Measurements from ENCODE around the gene OSBPL9.
A peak's percentile ranks its signal among the peaks of the same experiment; 100 is the strongest.

OSBPL9 gene

DNA sequence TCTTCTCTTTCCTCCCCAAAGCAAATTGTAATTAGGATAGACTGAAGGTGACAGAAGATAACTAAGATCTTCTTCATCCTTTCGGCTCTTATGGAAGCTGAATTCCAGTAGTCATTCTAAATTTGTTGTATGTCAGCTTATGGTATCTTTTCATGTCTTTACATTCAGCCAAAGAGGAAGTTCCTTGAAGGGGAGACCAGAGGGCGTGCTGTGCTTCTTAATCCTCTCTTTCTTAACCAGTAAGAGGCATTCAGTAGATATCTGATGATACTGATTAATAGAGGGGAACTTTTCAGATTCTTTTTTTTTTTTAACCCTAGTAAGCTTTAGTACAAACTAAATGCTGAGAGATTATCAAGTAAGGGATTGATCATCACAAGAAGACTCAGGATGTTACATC lies 102.3 kb downstream of the OSBPL9 start:
- H2AK5ac ChIP-seq (ENCODE audit: low read length): no peak overlapping the region
- H3K56ac ChIP-seq (ENCODE audit: low read length): no peak overlapping the region
- no peak overlapping the region for H3K9ac ChIP-seq (ENCODE audit: low read length)
- no CpG with 5 or more reads among the region's 2 CpGs for WGBS (ENCODE audit: extremely low coverage, insufficient coverage, low lambda C conversion rate)
- no peak overlapping the region for H3K4me2 ChIP-seq (ENCODE audit: low read length)
- H2BK120ac ChIP-seq (ENCODE audit: low read depth, low read length): no peak overlapping the region
- H4K5ac ChIP-seq (ENCODE audit: low read length): no peak overlapping the region
- H3K4me1 ChIP-seq (ENCODE audit: control insufficient read depth, low read depth, low read length): no peaks in the 10 kb centered on the region
- H2BK15ac ChIP-seq (replicated peaks; ENCODE audit: low read depth): no peak overlapping the region
- no peaks in the 10 kb centered on the region for H3K79me1 ChIP-seq (ENCODE audit: low read length)
- H3K79me2 ChIP-seq (ENCODE audit: control insufficient read depth, insufficient read depth, low read length): no peaks in the 10 kb centered on the region
- no peak overlapping the region for H3K4me3 ChIP-seq (ENCODE audit: low read length)
- no peak for DNase-seq
- H3K4ac ChIP-seq (ENCODE audit: low read depth, low read length): no peak overlapping the region
- no peak overlapping the region for H4K8ac ChIP-seq (ENCODE audit: low read depth, low read length)
- H3K18ac ChIP-seq (ENCODE audit: low read length): no peak overlapping the region
- H3K23ac ChIP-seq (ENCODE audit: low read length): no peak overlapping the region
- no peaks in the 10 kb centered on the region for H3K36me3 ChIP-seq (ENCODE audit: control insufficient read depth, insufficient read depth, low read length)
- H2BK5ac ChIP-seq (ENCODE audit: low read length): no peak overlapping the region
- H3K27ac ChIP-seq (ENCODE audit: low read depth, low read length): no peak overlapping the region
- H3K27me3 ChIP-seq (ENCODE audit: insufficient read depth, low read length, poor library complexity): no peaks in the 10 kb centered on the region

DNA sequence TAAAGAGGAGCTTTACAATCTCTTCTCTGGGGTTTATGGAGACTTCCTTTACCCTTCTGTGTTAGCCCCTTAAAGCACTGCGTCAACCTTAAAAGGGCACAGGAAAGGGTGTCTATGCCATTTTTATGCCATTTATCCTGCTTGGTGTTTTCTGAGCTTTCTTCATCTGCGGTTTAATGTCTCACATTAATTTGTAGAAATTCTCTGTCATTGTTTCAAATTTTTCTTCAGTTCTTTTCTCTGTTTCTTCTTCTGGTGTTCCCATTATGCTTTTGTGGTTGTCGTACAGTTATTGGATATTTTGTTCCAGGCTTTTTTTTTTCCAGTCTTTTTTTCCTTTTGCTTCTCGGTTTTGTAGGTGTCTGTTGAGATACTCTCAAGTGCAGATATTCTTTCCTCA lies 107.9 kb downstream of the OSBPL9 start:
- no peak overlapping the region for H3K4me2 ChIP-seq (ENCODE audit: low read length)
- no peak overlapping the region for H3K4me3 ChIP-seq (ENCODE audit: low read length)
- no peak overlapping the region for H3K4ac ChIP-seq (ENCODE audit: low read depth, low read length)
- no peak overlapping the region for H3K9ac ChIP-seq (ENCODE audit: low read length)
- no peak overlapping the region for H2BK5ac ChIP-seq (ENCODE audit: low read length)
- no peak overlapping the region for H2AK5ac ChIP-seq (ENCODE audit: low read length)
- no CpG with 5 or more reads among the region's 4 CpGs for WGBS (ENCODE audit: extremely low coverage, insufficient coverage, low lambda C conversion rate)
- no peak overlapping the region for H2BK120ac ChIP-seq (ENCODE audit: low read depth, low read length)
- H3K56ac ChIP-seq (ENCODE audit: low read length): no peak overlapping the region
- DNase-seq: no peak
- H3K4me1 ChIP-seq (ENCODE audit: control insufficient read depth, low read depth, low read length): peaks cover 2% of the 10 kb centered on the region
- no peak overlapping the region for H3K18ac ChIP-seq (ENCODE audit: low read length)
- H4K8ac ChIP-seq (ENCODE audit: low read depth, low read length): no peak overlapping the region
- H3K23ac ChIP-seq (ENCODE audit: low read length): no peak overlapping the region
- no peaks in the 10 kb centered on the region for H3K27me3 ChIP-seq (ENCODE audit: insufficient read depth, low read length, poor library complexity)
- no peaks in the 10 kb centered on the region for H3K79me1 ChIP-seq (ENCODE audit: low read length)
- no peaks in the 10 kb centered on the region for H3K79me2 ChIP-seq (ENCODE audit: control insufficient read depth, insufficient read depth, low read length)
- H3K27ac ChIP-seq (ENCODE audit: low read depth, low read length): no peak overlapping the region
- no peak overlapping the region for H4K5ac ChIP-seq (ENCODE audit: low read length)
- H3K36me3 ChIP-seq (ENCODE audit: control insufficient read depth, insufficient read depth, low read length): no peaks in the 10 kb centered on the region
- H2BK15ac ChIP-seq (replicated peaks; ENCODE audit: low read depth): no peak overlapping the region

- no peaks in the 10 kb centered on the region for H3K36me3 ChIP-seq (ENCODE audit: control insufficient read depth, insufficient read depth, low read length)
- no peak overlapping the region for H3K56ac ChIP-seq (ENCODE audit: low read length)
- H4K5ac ChIP-seq (ENCODE audit: low read length): no peak overlapping the region
- no peaks in the 10 kb centered on the region for H3K79me1 ChIP-seq (ENCODE audit: low read length)
- no peak overlapping the region for H3K4me3 ChIP-seq (ENCODE audit: low read length)
- peaks cover 2% of the 10 kb centered on the region for H3K4me1 ChIP-seq (ENCODE audit: control insufficient read depth, low read depth, low read length)
- H3K9ac ChIP-seq (ENCODE audit: low read length): no peak overlapping the region
- H3K4me2 ChIP-seq (ENCODE audit: low read length): no peak overlapping the region
- no peak overlapping the region for H3K27ac ChIP-seq (ENCODE audit: low read depth, low read length)
- peaks cover 5% of the 10 kb centered on the region for H3K79me2 ChIP-seq (ENCODE audit: control insufficient read depth, insufficient read depth, low read length)
- no peak for DNase-seq
- no peaks in the 10 kb centered on the region for H3K27me3 ChIP-seq (ENCODE audit: insufficient read depth, low read length, poor library complexity)
- no peak overlapping the region for H3K18ac ChIP-seq (ENCODE audit: low read length)
- no peak overlapping the region for H3K4ac ChIP-seq (ENCODE audit: low read depth, low read length)
- H2BK120ac ChIP-seq (ENCODE audit: low read depth, low read length): no peak overlapping the region
- H2AK5ac ChIP-seq (ENCODE audit: low read length): no peak overlapping the region
- H2BK15ac ChIP-seq (replicated peaks; ENCODE audit: low read depth): no peak overlapping the region
- H4K8ac ChIP-seq (ENCODE audit: low read depth, low read length): no peak overlapping the region
- no peak overlapping the region for H2BK5ac ChIP-seq (ENCODE audit: low read length)
- no peak overlapping the region for H3K23ac ChIP-seq (ENCODE audit: low read length)
Measured at GRCh38 chr1:51726051-51726450, 109.2 kb downstream of the OSBPL9 start.

- H3K27ac ChIP-seq (ENCODE audit: low read depth, low read length): no peak overlapping the region
- no peak overlapping the region for H3K23ac ChIP-seq (ENCODE audit: low read length)
- H3K79me2 ChIP-seq (ENCODE audit: control insufficient read depth, insufficient read depth, low read length): peaks cover 8% of the 10 kb centered on the region
- H3K79me1 ChIP-seq (ENCODE audit: low read length): no peaks in the 10 kb centered on the region
- H4K5ac ChIP-seq (ENCODE audit: low read length): no peak overlapping the region
- no peak overlapping the region for H3K4me2 ChIP-seq (ENCODE audit: low read length)
- no peak overlapping the region for H3K9ac ChIP-seq (ENCODE audit: low read length)
- H3K4me1 ChIP-seq (ENCODE audit: control insufficient read depth, low read depth, low read length): peaks cover 2% of the 10 kb centered on the region
- WGBS (ENCODE audit: extremely low coverage, insufficient coverage, low lambda C conversion rate): no CpG with 5 or more reads among the region's 2 CpGs
- H3K18ac ChIP-seq (ENCODE audit: low read length): no peak overlapping the region
- no peak overlapping the region for H2BK5ac ChIP-seq (ENCODE audit: low read length)
- no peak overlapping the region for H2BK15ac ChIP-seq (replicated peaks; ENCODE audit: low read depth)
- no peak overlapping the region for H3K56ac ChIP-seq (ENCODE audit: low read length)
- H4K8ac ChIP-seq (ENCODE audit: low read depth, low read length): no peak overlapping the region
- H2BK120ac ChIP-seq (ENCODE audit: low read depth, low read length): no peak overlapping the region
- no peaks in the 10 kb centered on the region for H3K27me3 ChIP-seq (ENCODE audit: insufficient read depth, low read length, poor library complexity)
- H2AK5ac ChIP-seq (ENCODE audit: low read length): no peak overlapping the region
- no peak for DNase-seq
- H3K36me3 ChIP-seq (ENCODE audit: control insufficient read depth, insufficient read depth, low read length): no peaks in the 10 kb centered on the region
- H3K4ac ChIP-seq (ENCODE audit: low read depth, low read length): no peak overlapping the region
- no peak overlapping the region for H3K4me3 ChIP-seq (ENCODE audit: low read length)
Measured at GRCh38 chr1:51726544-51727225, 109.8 kb downstream of the OSBPL9 start.

GRCh38 chr1:51727366-51727765 lies 110.5 kb downstream of the OSBPL9 start:
- no peak overlapping the region for H2AK5ac ChIP-seq (ENCODE audit: low read length)
- no peak overlapping the region for H2BK5ac ChIP-seq (ENCODE audit: low read length)
- no peak overlapping the region for H4K5ac ChIP-seq (ENCODE audit: low read length)
- no peak overlapping the region for H3K4me3 ChIP-seq (ENCODE audit: low read length)
- no peak overlapping the region for H3K4me2 ChIP-seq (ENCODE audit: low read length)
- H2BK15ac ChIP-seq (replicated peaks; ENCODE audit: low read depth): no peak overlapping the region
- peaks cover 10% of the 10 kb centered on the region for H3K79me2 ChIP-seq (ENCODE audit: control insufficient read depth, insufficient read depth, low read length)
- WGBS (ENCODE audit: extremely low coverage, insufficient coverage, low lambda C conversion rate): no CpG with 5 or more reads among the region's 4 CpGs
- no peak overlapping the region for H3K27ac ChIP-seq (ENCODE audit: low read depth, low read length)
- no peak overlapping the region for H2BK120ac ChIP-seq (ENCODE audit: low read depth, low read length)
- peaks cover 2% of the 10 kb centered on the region for H3K4me1 ChIP-seq (ENCODE audit: control insufficient read depth, low read depth, low read length)
- no peaks in the 10 kb centered on the region for H3K36me3 ChIP-seq (ENCODE audit: control insufficient read depth, insufficient read depth, low read length)
- no peak for DNase-seq
- H4K8ac ChIP-seq (ENCODE audit: low read depth, low read length): no peak overlapping the region
- no peak overlapping the region for H3K9ac ChIP-seq (ENCODE audit: low read length)
- H3K18ac ChIP-seq (ENCODE audit: low read length): no peak overlapping the region
- no peak overlapping the region for H3K4ac ChIP-seq (ENCODE audit: low read depth, low read length)
- H3K56ac ChIP-seq (ENCODE audit: low read length): no peak overlapping the region
- no peaks in the 10 kb centered on the region for H3K79me1 ChIP-seq (ENCODE audit: low read length)
- no peak overlapping the region for H3K23ac ChIP-seq (ENCODE audit: low read length)
- no peaks in the 10 kb centered on the region for H3K27me3 ChIP-seq (ENCODE audit: insufficient read depth, low read length, poor library complexity)

GRCh38 chr1:51728611-51729155 lies 111.8 kb downstream of the OSBPL9 start:
- no CpG with 5 or more reads among the region's 12 CpGs for WGBS (ENCODE audit: extremely low coverage, insufficient coverage, low lambda C conversion rate)

More at GRCh38 chr1:51728611-51729155, 111.8 kb downstream of the OSBPL9 start:
- peak overlapping the region; percentile 77 for H3K4me3 ChIP-seq (ENCODE audit: low read length)
- H3K4ac ChIP-seq (ENCODE audit: low read depth, low read length): no peak overlapping the region
- H3K79me1 ChIP-seq (ENCODE audit: low read length): peaks cover 5% of the 10 kb centered on the region
- H3K79me2 ChIP-seq (ENCODE audit: control insufficient read depth, insufficient read depth, low read length): peaks cover 15% of the 10 kb centered on the region
- H4K5ac ChIP-seq (ENCODE audit: low read length): no peak overlapping the region
- peak overlapping the region; percentile 73 for H3K4me2 ChIP-seq (ENCODE audit: low read length)
- peaks cover 2% of the 10 kb centered on the region for H3K4me1 ChIP-seq (ENCODE audit: control insufficient read depth, low read depth, low read length)
- no peak overlapping the region for H2BK120ac ChIP-seq (ENCODE audit: low read depth, low read length)
- DNase-seq: peak; percentile 32
- H3K36me3 ChIP-seq (ENCODE audit: control insufficient read depth, insufficient read depth, low read length): no peaks in the 10 kb centered on the region
- H3K56ac ChIP-seq (ENCODE audit: low read length): peak overlapping the region; percentile 96
- no peak overlapping the region for H4K8ac ChIP-seq (ENCODE audit: low read depth, low read length)
- peak overlapping the region; percentile 86 for H3K9ac ChIP-seq (ENCODE audit: low read length)
- H3K27ac ChIP-seq (ENCODE audit: low read depth, low read length): no peak overlapping the region
- H2BK15ac ChIP-seq (replicated peaks; ENCODE audit: low read depth): no peak overlapping the region
- H2BK5ac ChIP-seq (ENCODE audit: low read length): no peak overlapping the region
- H3K18ac ChIP-seq (ENCODE audit: low read length): no peak overlapping the region
- no peak overlapping the region for H2AK5ac ChIP-seq (ENCODE audit: low read length)
- H3K27me3 ChIP-seq (ENCODE audit: insufficient read depth, low read length, poor library complexity): no peaks in the 10 kb centered on the region
- no peak overlapping the region for H3K23ac ChIP-seq (ENCODE audit: low read length)

Measured in mesendoderm (in vitro differentiated cells).